ENCODE results near the gene NXPH2.

NXPH2 gene

DNA sequence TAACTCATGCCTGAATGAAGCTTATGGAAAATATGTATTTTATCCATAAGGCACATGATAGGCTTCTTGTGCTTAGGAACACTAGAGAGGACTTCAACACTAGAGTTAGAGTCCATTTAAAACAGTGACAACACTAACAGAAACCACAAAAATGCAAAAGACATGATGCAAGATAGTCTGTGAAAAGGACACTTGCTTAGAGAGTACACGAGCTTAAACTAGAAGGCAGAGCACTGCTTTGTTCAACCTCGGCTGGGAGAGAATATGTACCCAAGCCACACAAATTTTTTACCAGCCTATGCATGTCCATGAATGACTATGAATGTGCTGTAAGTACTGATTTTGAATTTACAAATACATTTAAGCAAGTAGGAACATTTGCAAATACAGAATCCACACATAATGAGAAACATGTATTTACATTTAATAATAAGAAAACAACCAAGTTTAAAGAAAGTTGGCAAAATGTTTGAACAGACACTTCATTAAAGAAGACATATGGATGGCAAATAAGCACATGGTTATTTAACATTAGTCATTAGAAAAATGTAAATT lies 148.0 kb downstream of the NXPH2 start:
- no peaks in the 10 kb centered on the region for H3K36me3 ChIP-seq (ENCODE audit: control insufficient read depth in 1 of 2, insufficient read depth in 2 of 2, low read length in 2 of 2)
- H3K27me3 ChIP-seq (ENCODE audit: low read depth, low read length) = no peaks in the 10 kb centered on the region
- no peaks in the 10 kb centered on the region for H3K9me3 ChIP-seq (ENCODE audit: control insufficient read depth in 1 of 2, low read length in 2 of 2)
- no peak overlapping the region for H3K27ac ChIP-seq (ENCODE audit: low read length)
- H3K4me1 ChIP-seq (ENCODE audit: control insufficient read depth in 1 of 2, insufficient read depth in 2 of 2, low read length in 2 of 2) = no peaks in the 10 kb centered on the region
- no peak overlapping the region for H3K4me3 ChIP-seq (ENCODE audit: low read depth in 1 of 2, low read length in 2 of 2)

DNA sequence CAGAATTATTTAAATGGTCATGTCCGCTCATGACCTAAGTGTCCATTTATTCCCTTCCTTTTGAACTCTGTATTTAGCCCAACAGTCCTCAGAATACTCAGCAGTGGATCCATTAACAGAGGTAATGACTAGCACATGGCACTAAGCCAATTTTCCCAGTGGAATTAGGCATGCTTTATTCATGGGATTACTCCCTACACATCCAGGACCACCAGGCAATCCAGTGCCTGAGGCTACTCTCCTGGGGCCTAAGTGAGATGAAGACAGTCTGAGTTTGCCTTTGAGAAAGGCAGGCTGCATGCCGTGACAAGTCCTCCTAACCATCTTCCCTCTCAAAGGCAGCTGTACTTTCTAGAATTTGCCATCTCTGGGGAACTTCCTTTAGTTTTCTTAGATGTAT lies 150.0 kb downstream of the NXPH2 start:
- no peak overlapping the region for H3K27ac ChIP-seq (ENCODE audit: low read length)
- no peaks in the 10 kb centered on the region for H3K27me3 ChIP-seq (ENCODE audit: low read depth, low read length)
- H3K36me3 ChIP-seq (ENCODE audit: control insufficient read depth in 1 of 2, insufficient read depth in 2 of 2, low read length in 2 of 2) = no peaks in the 10 kb centered on the region
- H3K9me3 ChIP-seq (ENCODE audit: control insufficient read depth in 1 of 2, low read length in 2 of 2) = no peaks in the 10 kb centered on the region
- no peaks in the 10 kb centered on the region for H3K4me1 ChIP-seq (ENCODE audit: control insufficient read depth in 1 of 2, insufficient read depth in 2 of 2, low read length in 2 of 2)
- H3K4me3 ChIP-seq (ENCODE audit: low read depth in 1 of 2, low read length in 2 of 2) = no peak overlapping the region

DNA sequence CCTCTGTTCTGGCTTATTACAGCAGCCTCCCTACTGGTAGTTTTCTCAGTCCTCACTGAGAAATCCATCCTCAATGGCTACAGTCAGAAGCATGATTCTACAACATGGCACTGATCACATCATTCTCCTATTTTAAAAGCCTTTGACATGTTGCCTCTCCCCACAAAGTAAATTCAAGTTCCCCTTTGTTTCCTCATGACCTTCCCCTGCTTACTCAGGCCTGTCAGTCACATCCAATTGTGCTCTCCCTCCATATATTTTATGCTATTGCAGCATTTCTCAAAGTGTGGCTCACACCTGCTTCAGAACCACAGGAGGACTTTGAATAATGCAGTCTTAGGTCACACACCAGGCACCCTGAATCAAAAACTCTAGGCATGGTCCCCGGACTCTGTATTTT lies 154.0 kb downstream of the NXPH2 start:
- H3K4me3 ChIP-seq (ENCODE audit: low read depth in 1 of 2, low read length in 2 of 2) = no peak overlapping the region
- no peaks in the 10 kb centered on the region for H3K4me1 ChIP-seq (ENCODE audit: control insufficient read depth in 1 of 2, insufficient read depth in 2 of 2, low read length in 2 of 2)
- no peaks in the 10 kb centered on the region for H3K36me3 ChIP-seq (ENCODE audit: control insufficient read depth in 1 of 2, insufficient read depth in 2 of 2, low read length in 2 of 2)
- no peak overlapping the region for H3K27ac ChIP-seq (ENCODE audit: low read length)
- no peaks in the 10 kb centered on the region for H3K27me3 ChIP-seq (ENCODE audit: low read depth, low read length)
- no peaks in the 10 kb centered on the region for H3K9me3 ChIP-seq (ENCODE audit: control insufficient read depth in 1 of 2, low read length in 2 of 2)

DNA sequence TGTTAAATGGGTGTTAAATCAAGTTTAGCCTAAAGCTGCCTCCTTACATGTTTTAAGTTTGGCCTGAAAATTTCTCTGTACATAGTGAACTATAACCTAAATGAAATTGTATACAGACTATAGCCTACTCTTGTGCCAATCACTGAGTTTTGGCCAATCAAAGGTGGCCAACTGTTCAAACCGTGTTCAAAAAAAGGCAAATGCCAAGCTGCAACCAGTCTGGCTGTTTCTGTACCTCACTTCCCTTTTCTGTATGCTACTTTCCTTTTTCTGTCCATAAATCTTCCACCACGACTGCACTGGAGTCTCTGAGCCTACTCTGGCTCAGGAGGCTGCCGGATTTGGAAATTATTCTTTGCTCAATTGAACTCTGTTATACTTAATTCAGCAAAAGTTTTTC lies 157.6 kb downstream of the NXPH2 start:
- Histone ChIP-seq H3K4me1 (ENCODE audit: control insufficient read depth in 1 of 2, insufficient read depth in 2 of 2, low read length in 2 of 2) (no peaks in the 10 kb centered on the region), H3K4me3 (ENCODE audit: low read depth in 1 of 2, low read length in 2 of 2) (no peak overlapping the region), H3K36me3 (ENCODE audit: control insufficient read depth in 1 of 2, insufficient read depth in 2 of 2, low read length in 2 of 2) (no peaks in the 10 kb centered on the region), H3K27me3 (ENCODE audit: low read depth, low read length) (no peaks in the 10 kb centered on the region), H3K27ac (ENCODE audit: low read length) (no peak overlapping the region), H3K9me3 (ENCODE audit: control insufficient read depth in 1 of 2, low read length in 2 of 2) (no peaks in the 10 kb centered on the region)

DNA sequence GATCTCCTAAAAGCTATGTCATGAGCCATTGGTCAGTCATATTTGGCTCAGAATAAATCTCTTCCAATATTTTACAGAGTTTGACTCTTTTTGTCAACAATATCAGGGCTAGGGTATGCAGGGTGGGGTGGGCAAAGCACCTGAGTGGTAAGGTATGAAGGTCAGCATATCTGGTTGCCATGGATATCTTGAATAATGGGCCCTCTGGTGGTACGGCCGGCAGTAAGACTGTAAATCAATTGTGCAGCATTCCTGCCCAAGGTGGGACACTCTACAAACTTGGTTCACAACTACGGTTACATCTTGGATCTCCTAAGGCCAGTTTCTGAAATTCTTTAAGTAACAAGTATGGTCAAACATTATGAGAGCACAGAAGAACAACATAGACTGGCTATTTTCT lies 159.1 kb downstream of the NXPH2 start:
- Histone ChIP-seq H3K27me3 (ENCODE audit: low read depth, low read length) (no peaks in the 10 kb centered on the region), H3K27ac (ENCODE audit: low read length) (no peak overlapping the region), H3K9me3 (ENCODE audit: control insufficient read depth in 1 of 2, low read length in 2 of 2) (no peaks in the 10 kb centered on the region), H3K4me3 (ENCODE audit: low read depth in 1 of 2, low read length in 2 of 2) (no peak overlapping the region), H3K36me3 (ENCODE audit: control insufficient read depth in 1 of 2, insufficient read depth in 2 of 2, low read length in 2 of 2) (no peaks in the 10 kb centered on the region), H3K4me1 (ENCODE audit: control insufficient read depth in 1 of 2, insufficient read depth in 2 of 2, low read length in 2 of 2) (no peaks in the 10 kb centered on the region)

DNA sequence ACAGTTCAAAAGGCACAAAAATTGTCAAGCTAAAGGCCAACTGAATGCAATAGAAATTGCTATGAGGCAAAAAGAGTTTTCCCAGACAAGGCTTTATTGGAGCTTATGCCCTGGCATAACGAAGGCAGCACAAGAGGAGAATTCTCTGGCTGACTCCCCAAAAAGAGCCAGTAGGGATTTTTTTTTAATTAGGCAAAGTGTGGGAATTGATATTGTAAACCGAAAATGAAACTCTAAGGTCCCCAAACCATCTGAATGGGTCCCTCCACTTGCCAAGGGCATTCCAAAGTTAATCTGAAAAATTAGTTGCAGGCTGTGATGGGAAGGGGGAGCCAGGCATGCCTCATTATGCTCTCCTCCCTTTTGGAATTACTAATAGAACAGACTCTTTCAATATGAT lies 159.8 kb downstream of the NXPH2 start:
- Histone ChIP-seq H3K9me3 (ENCODE audit: control insufficient read depth in 1 of 2, low read length in 2 of 2) (no peaks in the 10 kb centered on the region), H3K27ac (ENCODE audit: low read length) (no peak overlapping the region), H3K36me3 (ENCODE audit: control insufficient read depth in 1 of 2, insufficient read depth in 2 of 2, low read length in 2 of 2) (no peaks in the 10 kb centered on the region), H3K4me1 (ENCODE audit: control insufficient read depth in 1 of 2, insufficient read depth in 2 of 2, low read length in 2 of 2) (no peaks in the 10 kb centered on the region), H3K27me3 (ENCODE audit: low read depth, low read length) (no peaks in the 10 kb centered on the region), H3K4me3 (ENCODE audit: low read depth in 1 of 2, low read length in 2 of 2) (no peak overlapping the region)
